Naive B cell (primary cell): ENCODE measurements around the gene DMD. TPM values are rescaled to one million over a fixed set of nuclear protein-coding genes. Genes with fewer than 3 reads are reported as not detected.

Source experiments
- ATAC-seq, 2 donors: fragments of 150-1000 bp; cut with Tn5 transposase; 2 replicates each; pipeline ENCODE4 v1.10.0; 2021; ENCODE audit warnings: low read depth in 2 of 2, mild to moderate bottlenecking in 2 of 2, moderate library complexity in 2 of 2
- DNase-seq: peaks from one replicate; pipeline ENCODE4 v3.0.0; 2022
- H3K27ac Mint-ChIP-seq, 6 donors: one replicate each; pipeline ENCODE4 v1.8.0; 2020 to 2022; ENCODE audit warnings: mild to moderate bottlenecking in 6 of 6, mixed read lengths in 6 of 6, moderate library complexity in 5 of 6, inconsistent platforms in 2 of 6
- H3K27me3 Mint-ChIP-seq, 3 donors: one replicate each; pipeline ENCODE4 v1.8.0; 2021 to 2022; ENCODE audit warnings: mixed read lengths in 3 of 3, mild to moderate bottlenecking in 1 of 3
- H3K36me3 Mint-ChIP-seq, 2 donors: one replicate each; pipeline ENCODE4 v1.8.0; 2020 to 2022; ENCODE audit warnings: mixed read lengths in 2 of 2, inconsistent platforms in 1 of 2, mild to moderate bottlenecking in 1 of 2
- H3K4me1 Mint-ChIP-seq, 3 donors: one replicate each; pipeline ENCODE4 v1.8.0; 2020 to 2022; ENCODE audit warnings: mixed read lengths in 3 of 3, inconsistent platforms in 1 of 3, mild to moderate bottlenecking in 1 of 3, moderate library complexity in 1 of 3
- H3K4me3 Mint-ChIP-seq, 8 donors: one replicate each; pipeline ENCODE4 v1.8.0; 2020 to 2022; ENCODE audit warnings: mild to moderate bottlenecking in 8 of 8, mixed read lengths in 8 of 8, moderate library complexity in 8 of 8, inconsistent platforms in 2 of 8
- H3K9me3 Mint-ChIP-seq, 7 donors: one replicate each; pipeline ENCODE4 v1.8.0; 2020 to 2022; ENCODE audit warnings: mixed read lengths in 7 of 7, mild to moderate bottlenecking in 5 of 7, inconsistent platforms in 2 of 7, moderate library complexity in 1 of 7
- polyA plus RNA-seq, 6 donors: library from polyadenylated mRNA; unstranded; fragments of 300-500 nt; fragmentation: Illumina TruSeq; gene quantifications; one replicate each; pipeline ENCODE4 v1.2.3, GENCODE V29; 2021; ENCODE audit warnings: low read depth in 6 of 6

DMD gene
- polyA plus RNA-seq, 6 donors from 2014 or later: 1.00 to 5.0 (median 1.9) TPM

- DNase-seq: no peak
- ATAC-seq: no peak
- Mint-ChIP-seq H3K9me3 (peaks cover 0 to 5% (median 0%) of the 10 kb centered on the region in 7 donors), H3K4me3 (no peak overlapping the region), H3K27me3 (no peaks in the 10 kb centered on the region), H3K36me3 (peaks cover 0 to 4% of the 10 kb centered on the region in 2 donors), H3K4me1 (no peaks in the 10 kb centered on the region), H3K27ac (no peak overlapping the region)
Measured at GRCh38 chrX:31126205-31126604, 2085.1 kb downstream of the DMD start.

DNA sequence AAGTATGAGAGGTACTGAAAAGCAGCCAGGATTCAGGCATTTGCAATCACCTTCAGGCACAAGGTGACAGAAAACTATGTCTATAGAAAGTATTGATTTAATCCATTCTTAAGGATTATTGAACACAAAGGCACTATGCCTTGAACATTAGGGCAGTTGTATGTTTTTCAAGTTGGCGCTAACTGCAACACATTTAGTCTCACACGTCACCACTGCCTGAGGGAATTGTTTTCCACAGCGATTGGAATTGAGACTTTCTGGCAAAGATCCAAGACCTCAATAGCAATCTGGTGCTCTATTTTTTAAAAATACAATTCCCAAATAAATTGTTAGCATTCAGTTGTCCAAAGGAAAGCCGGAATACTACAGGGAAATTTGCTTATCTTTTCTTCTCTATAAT lies 2086.8 kb downstream of the DMD start:
- Mint-ChIP-seq H3K9me3 (peaks cover 0 to 5% (median 0%) of the 10 kb centered on the region in 7 donors), H3K27ac (no peak overlapping the region), H3K4me3 (no peak overlapping the region), H3K4me1 (no peaks in the 10 kb centered on the region), H3K27me3 (no peaks in the 10 kb centered on the region), H3K36me3 (peaks cover 0 to 4% of the 10 kb centered on the region in 2 donors)
- ATAC-seq (no peak), DNase-seq (no peak)

- Mint-ChIP-seq H3K36me3 (peaks cover 0 to 4% of the 10 kb centered on the region in 2 donors), H3K4me1 (no peaks in the 10 kb centered on the region)
Measured at GRCh38 chrX:31123335-31123734, 2088.0 kb downstream of the DMD start.

DNA sequence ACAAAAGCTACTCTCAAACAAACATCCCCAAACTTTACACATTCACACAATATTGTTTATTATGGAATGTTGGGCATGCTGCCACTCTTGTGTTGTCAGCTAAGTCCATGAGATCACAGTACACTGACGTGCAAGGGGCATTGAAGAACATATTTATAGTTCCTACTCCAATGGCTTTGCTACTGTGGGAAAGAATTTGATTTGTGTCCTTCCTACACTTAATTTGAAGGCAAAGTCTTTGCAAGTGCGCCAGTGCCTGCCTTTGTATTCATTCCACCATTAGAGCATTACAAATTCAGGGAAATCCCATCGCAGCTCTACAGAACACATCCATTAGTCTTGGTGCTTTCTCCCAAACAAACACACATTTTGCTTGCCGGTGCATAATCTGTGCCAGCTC lies 2094.1 kb downstream of the DMD start:
- H3K4me1 Mint-ChIP-seq: peaks cover 0 to 5% (median 0%) of the 10 kb centered on the region in 3 donors
- no peak for DNase-seq
- no peak overlapping the region for H3K27ac Mint-ChIP-seq
- H3K4me3 Mint-ChIP-seq: no peak overlapping the region
- peaks cover 0 to 2% (median 0%) of the 10 kb centered on the region in 7 donors for H3K9me3 Mint-ChIP-seq
- H3K27me3 Mint-ChIP-seq: peaks cover 0 to 16% (median 12%) of the 10 kb centered on the region in 3 donors
- no peak for ATAC-seq
- no peaks in the 10 kb centered on the region for H3K36me3 Mint-ChIP-seq

More at GRCh38 chrX:31123335-31123734, 2088.0 kb downstream of the DMD start:
- Mint-ChIP-seq H3K9me3 (peaks cover 0 to 5% (median 0%) of the 10 kb centered on the region in 7 donors), H3K4me3 (no peak overlapping the region), H3K27me3 (no peaks in the 10 kb centered on the region), H3K27ac (peak overlapping the region in 1 of 6 donors; percentile 17)
- no peak for ATAC-seq
- DNase-seq: no peak

DNA sequence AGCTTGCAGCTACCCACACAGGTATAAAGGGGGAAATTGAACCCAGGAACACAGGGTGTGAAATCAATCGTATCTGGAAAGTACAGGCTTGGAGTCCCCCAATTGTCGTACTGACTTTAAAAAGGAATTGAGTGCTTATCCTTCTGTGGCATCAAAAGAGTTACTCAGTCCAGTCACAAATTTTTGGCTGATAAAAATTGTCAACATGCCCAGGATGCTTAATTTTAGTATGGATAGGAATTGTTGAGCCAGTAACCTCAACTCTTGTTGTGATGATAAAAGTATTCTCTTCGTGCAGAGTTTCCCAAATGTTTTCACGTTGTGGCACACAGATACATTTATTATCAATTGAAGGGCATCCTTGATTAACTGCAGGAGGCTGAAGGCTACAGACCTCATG lies 2096.0 kb downstream of the DMD start:
- Mint-ChIP-seq H3K27me3 (peaks cover 5 to 16% (median 12%) of the 10 kb centered on the region in 3 donors), H3K4me3 (no peak overlapping the region), H3K4me1 (peaks cover 0 to 5% (median 0%) of the 10 kb centered on the region in 3 donors)

DNA sequence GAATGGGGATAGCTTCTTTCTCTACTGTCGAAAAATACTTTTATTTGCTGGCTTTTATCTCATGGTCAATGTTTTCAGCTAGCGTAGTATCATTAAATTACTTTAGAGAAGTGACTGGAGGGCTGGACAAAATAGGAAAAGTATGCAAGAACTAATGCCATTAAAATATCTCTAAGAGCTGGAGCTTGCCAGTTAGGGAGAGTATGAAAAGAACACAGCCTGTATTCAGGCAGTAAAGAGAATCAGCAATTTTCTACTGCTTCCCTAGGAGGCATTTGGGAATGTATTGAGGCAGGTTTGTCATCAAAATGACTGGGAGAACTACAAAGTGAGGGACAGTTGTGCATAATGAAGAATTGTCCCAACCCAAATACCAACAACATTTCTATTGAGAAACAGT lies 2096.5 kb downstream of the DMD start:
- DNase-seq (no peak), ATAC-seq (no peak)
- no peak overlapping the region for H3K4me3 Mint-ChIP-seq
- no peaks in the 10 kb centered on the region for H3K36me3 Mint-ChIP-seq
- H3K27ac Mint-ChIP-seq: no peak overlapping the region
- H3K27me3 Mint-ChIP-seq: peaks cover 5 to 16% (median 12%) of the 10 kb centered on the region in 3 donors
- peaks cover 0 to 2% (median 0%) of the 10 kb centered on the region in 7 donors for H3K9me3 Mint-ChIP-seq
- peaks cover 0 to 5% (median 0%) of the 10 kb centered on the region in 3 donors for H3K4me1 Mint-ChIP-seq

More for the DNA sequence above, 2096.0 kb downstream of the DMD start:
- H3K27ac Mint-ChIP-seq: no peak overlapping the region
- ATAC-seq: no peak
- H3K36me3 Mint-ChIP-seq: no peaks in the 10 kb centered on the region
- H3K9me3 Mint-ChIP-seq: peaks cover 0 to 2% (median 0%) of the 10 kb centered on the region in 7 donors
- DNase-seq: no peak

DNA sequence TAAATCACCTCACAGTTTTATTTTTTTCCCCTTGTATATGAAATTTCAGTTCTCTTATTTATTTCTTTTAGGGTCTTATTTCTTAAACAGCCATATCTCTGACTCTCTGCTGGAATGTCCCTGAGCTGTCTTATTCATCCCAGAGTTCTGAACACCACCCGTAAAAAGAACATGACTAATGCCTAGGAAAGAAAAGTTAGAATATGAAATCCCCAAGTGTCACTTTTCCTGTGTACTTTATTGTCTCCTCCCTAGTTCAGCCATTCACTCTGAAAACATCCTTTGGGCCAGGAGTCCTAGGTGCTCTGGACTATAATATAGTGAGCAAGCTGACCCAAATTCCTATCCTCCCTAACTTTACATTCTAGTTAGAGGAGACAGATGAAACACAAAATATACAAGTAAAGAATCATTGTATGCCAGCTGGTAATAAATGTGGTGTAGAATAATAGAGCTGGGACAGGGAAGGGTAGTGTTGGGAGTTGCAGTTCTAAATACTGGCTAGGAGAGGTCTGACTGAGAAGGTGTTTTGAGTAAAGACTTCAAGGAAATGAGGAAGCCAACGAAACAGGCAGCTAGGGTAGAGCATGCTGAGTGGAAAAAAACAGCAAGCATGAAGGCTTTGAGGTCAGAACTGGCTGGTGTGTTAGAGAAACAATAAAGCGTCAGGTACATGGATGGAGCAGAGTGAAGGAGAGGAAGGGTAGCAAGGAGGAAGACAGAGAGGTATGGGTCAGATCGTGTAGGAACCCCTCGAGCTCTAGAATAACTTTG lies 2098.9 kb downstream of the DMD start:
- Mint-ChIP-seq H3K4me1 (peaks cover 0 to 5% (median 0%) of the 10 kb centered on the region in 3 donors), H3K27ac (no peak overlapping the region), H3K4me3 (no peak overlapping the region), H3K9me3 (peaks cover 0 to 2% (median 0%) of the 10 kb centered on the region in 7 donors), H3K36me3 (no peaks in the 10 kb centered on the region), H3K27me3 (peaks cover 5 to 16% (median 12%) of the 10 kb centered on the region in 3 donors)
- no peak for ATAC-seq
- no peak for DNase-seq

- H3K27ac Mint-ChIP-seq: no peak overlapping the region
- H3K4me3 Mint-ChIP-seq: no peak overlapping the region
- DNase-seq (no peak), ATAC-seq (no peak)
- peaks cover 0 to 6% (median 1%) of the 10 kb centered on the region in 7 donors for H3K9me3 Mint-ChIP-seq
- H3K36me3 Mint-ChIP-seq: no peaks in the 10 kb centered on the region
- H3K27me3 Mint-ChIP-seq: peaks cover 5 to 16% (median 12%) of the 10 kb centered on the region in 3 donors
- H3K4me1 Mint-ChIP-seq: peaks cover 0 to 5% (median 0%) of the 10 kb centered on the region in 3 donors
Measured at GRCh38 chrX:31110657-31111056, 2100.7 kb downstream of the DMD start.

- Mint-ChIP-seq H3K27ac (no peak overlapping the region), H3K9me3 (peaks cover 0 to 11% (median 0%) of the 10 kb centered on the region in 7 donors), H3K4me1 (no peaks in the 10 kb centered on the region), H3K4me3 (no peak overlapping the region), H3K27me3 (peaks cover 0 to 5% (median 0%) of the 10 kb centered on the region in 3 donors), H3K36me3 (peaks cover 0 to 4% of the 10 kb centered on the region in 2 donors)
- DNase-seq (peak; percentile 1), ATAC-seq (peak; percentile 45 to 60)
Measured at GRCh38 chrX:31099536-31100090, 2111.7 kb downstream of the DMD start.

DNA sequence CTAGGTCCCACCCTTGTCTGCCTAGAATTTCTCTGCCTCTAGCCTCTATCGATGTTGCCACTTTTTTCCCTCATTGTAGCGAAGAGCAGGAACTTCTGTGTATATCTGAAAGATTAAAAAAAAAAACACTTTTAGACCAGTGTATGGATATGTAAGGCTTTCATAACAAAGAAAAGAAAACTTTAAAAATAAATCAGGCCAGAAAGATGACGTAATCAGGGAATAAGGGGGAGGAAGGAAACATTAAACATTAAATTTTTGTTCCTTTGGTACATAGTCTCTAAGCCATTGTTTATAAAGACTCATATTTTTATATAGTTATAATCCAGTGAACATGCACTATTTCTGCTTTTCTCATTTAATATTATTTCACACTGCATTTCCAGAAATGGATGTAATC lies 2113.3 kb downstream of the DMD start:
- no peaks in the 10 kb centered on the region for H3K4me1 Mint-ChIP-seq
- H3K4me3 Mint-ChIP-seq: no peak overlapping the region
- peaks cover 0 to 4% of the 10 kb centered on the region in 2 donors for H3K36me3 Mint-ChIP-seq
- ATAC-seq: no peak
- H3K27ac Mint-ChIP-seq: no peak overlapping the region
- H3K27me3 Mint-ChIP-seq: peaks cover 0 to 8% (median 0%) of the 10 kb centered on the region in 3 donors
- peaks cover 0 to 11% (median 2%) of the 10 kb centered on the region in 7 donors for H3K9me3 Mint-ChIP-seq
- DNase-seq: no peak

GRCh38 chrX:31093639-31093975 lies 2117.7 kb downstream of the DMD start:
- ATAC-seq (no peak), DNase-seq (no peak)
- peaks cover 0 to 11% (median 3%) of the 10 kb centered on the region in 7 donors for H3K9me3 Mint-ChIP-seq
- no peak overlapping the region for H3K4me3 Mint-ChIP-seq
- H3K27ac Mint-ChIP-seq: no peak overlapping the region
- H3K4me1 Mint-ChIP-seq: no peaks in the 10 kb centered on the region
- H3K27me3 Mint-ChIP-seq: peaks cover 0 to 8% (median 0%) of the 10 kb centered on the region in 3 donors
- H3K36me3 Mint-ChIP-seq: peaks cover 0 to 4% of the 10 kb centered on the region in 2 donors

GRCh38 chrX:31092970-31093638 lies 2118.2 kb downstream of the DMD start:
- Mint-ChIP-seq H3K9me3 (peaks cover 0 to 10% (median 3%) of the 10 kb centered on the region in 7 donors), H3K27ac (no peak overlapping the region), H3K4me1 (no peaks in the 10 kb centered on the region), H3K36me3 (peaks cover 0 to 4% of the 10 kb centered on the region in 2 donors), H3K27me3 (peaks cover 0 to 8% (median 0%) of the 10 kb centered on the region in 3 donors), H3K4me3 (no peak overlapping the region)
- DNase-seq (no peak), ATAC-seq (no peak)

- H3K27ac Mint-ChIP-seq: no peak overlapping the region
- H3K9me3 Mint-ChIP-seq: peaks cover 0 to 5% (median 3%) of the 10 kb centered on the region in 7 donors
- DNase-seq (no peak), ATAC-seq (no peak)
- H3K36me3 Mint-ChIP-seq: peaks cover 0 to 4% of the 10 kb centered on the region in 2 donors
- H3K4me3 Mint-ChIP-seq: no peak overlapping the region
- H3K27me3 Mint-ChIP-seq: peaks cover 0 to 8% (median 0%) of the 10 kb centered on the region in 3 donors
- H3K4me1 Mint-ChIP-seq: no peaks in the 10 kb centered on the region
Measured at GRCh38 chrX:31092476-31092875, 2118.9 kb downstream of the DMD start.
